IMR-90 (cell line): ENCODE results near the gene TLR10. TPM values are rescaled to one million over a fixed set of nuclear protein-coding genes. Genes with fewer than 3 reads are reported as not detected.

Experiments
- ATAC-seq: fragments of 200-7000 bp; cut with Tn5 transposase; 2 replicates; pipeline ENCODE4 v1.9.1; 2020; ENCODE audit warnings: low read depth, mild to moderate bottlenecking, moderate library complexity
- BruUV-seq: library from RNA; stranded (reverse); fragments of 400-500 nt; replicated peaks from 2 replicates; lab custom pipeline; 2021; lab: Mats Ljungman, UMichigan
- CTCF ChIA-PET: fragments of 300-600 bp; formaldehyde crosslinking; extraction: SDS; loops from one replicate; lab custom pipeline; 2021; ENCODE audit warnings: antibody characterized with exemption; lab: Yijun Ruan, JAX
- POLR2A ChIA-PET: fragments of 300-600 bp; sonication (Branson Sonifier 250); formaldehyde crosslinking; loops from one replicate; lab custom pipeline; 2022; ENCODE audit warnings: antibody characterized with exemption; ENCODE audit not compliant: unreplicated experiment; lab: Charles Lee
- DNase-seq: peaks from one replicate; pipeline ENCODE4 v3.0.0; 2013
- H2AFZ ChIP-seq: replicated peaks from 2 replicates; pipeline ENCODE3; 2013; ENCODE audit warnings: low read length, mild to moderate bottlenecking; ENCODE audit not compliant: poor library complexity
- H2AK5ac ChIP-seq: 2 replicates; pipeline ENCODE4 v1.6.1; 2013; ENCODE audit warnings: low read depth, low read length, inconsistent platforms
- H2AK9ac ChIP-seq: replicated peaks from 2 replicates; pipeline ENCODE3; 2013; ENCODE audit warnings: mild to moderate bottlenecking, low read depth, low read length, moderate library complexity; ENCODE audit not compliant: poor library complexity
- H2BK120ac ChIP-seq: 2 replicates; pipeline ENCODE4 v1.6.1; 2013; ENCODE audit warnings: low read depth, low read length, inconsistent platforms
- H2BK15ac ChIP-seq: 3 replicates; pipeline ENCODE4 v1.6.1; 2013; ENCODE audit warnings: low read depth, low read length, inconsistent platforms
- H2BK20ac ChIP-seq: 2 replicates; pipeline ENCODE4 v1.6.1; 2013; ENCODE audit warnings: low read depth, mild to moderate bottlenecking, inconsistent platforms, low read length, moderate library complexity
- H2BK5ac ChIP-seq: 2 replicates; pipeline ENCODE4 v1.6.1; 2013; ENCODE audit warnings: mild to moderate bottlenecking, low read depth, low read length, inconsistent platforms; ENCODE audit not compliant: poor library complexity, severe bottlenecking
- H3K14ac ChIP-seq: replicated peaks from 2 replicates; pipeline ENCODE4 v1.6.1; 2013; ENCODE audit warnings: low read depth, low read length, inconsistent platforms
- H3K18ac ChIP-seq: 2 replicates; pipeline ENCODE4 v1.6.1; 2013; ENCODE audit warnings: low read depth, low read length, control low read depth
- H3K23ac ChIP-seq: 2 replicates; pipeline ENCODE4 v1.6.1; 2013; ENCODE audit warnings: low read depth, low read length, inconsistent platforms
- H3K27ac ChIP-seq: 2 replicates; pipeline ENCODE4 v1.5.1; 2013; ENCODE audit warnings: mild to moderate bottlenecking, control low read depth, low read length; ENCODE audit not compliant: insufficient read depth
- H3K27me3 ChIP-seq: 2 replicates; pipeline ENCODE4 v1.6.1; 2013; ENCODE audit warnings: low read length; ENCODE audit not compliant: control insufficient read depth, insufficient read depth
- H3K36me3 ChIP-seq: 2 replicates; pipeline ENCODE4 v1.6.1; 2013; ENCODE audit warnings: low read length, mixed read lengths; ENCODE audit not compliant: control insufficient read depth, insufficient read depth
- H3K4ac ChIP-seq: 2 replicates; pipeline ENCODE4 v1.6.1; 2013; ENCODE audit warnings: low read depth, low read length, inconsistent platforms
- H3K4me1 ChIP-seq: 2 replicates; pipeline ENCODE4 v1.6.1; 2013; ENCODE audit warnings: low read length, mixed read lengths; ENCODE audit not compliant: control insufficient read depth, insufficient read depth
- H3K4me2 ChIP-seq: 2 replicates; pipeline ENCODE4 v1.6.1; 2013; ENCODE audit warnings: low read depth, mild to moderate bottlenecking, control low read depth, low read length, moderate library complexity
- H3K4me3 ChIP-seq: 2 replicates; pipeline ENCODE4 v1.5.1; 2013; ENCODE audit warnings: low read depth, mild to moderate bottlenecking, control low read depth, low read length, moderate library complexity; ENCODE audit not compliant: insufficient read depth
- H3K56ac ChIP-seq: 2 replicates; pipeline ENCODE4 v1.6.1; 2013; ENCODE audit warnings: low read length, inconsistent platforms; ENCODE audit not compliant: insufficient read depth; ENCODE audit errors: extremely low read depth
- H3K79me1 ChIP-seq, 2 experiments: 2 replicates each; pipeline ENCODE4 v1.6.1; 2013; ENCODE audit warnings: low read length in 2 of 2, inconsistent platforms in 1 of 2, low read depth in 1 of 2
- H3K9ac ChIP-seq: 2 replicates; pipeline ENCODE4 v1.6.1; 2013; ENCODE audit warnings: low read depth, low read length, control low read depth
- H3K9me1 ChIP-seq: 2 replicates; pipeline ENCODE4 v1.6.1; 2013; ENCODE audit warnings: low read length, inconsistent platforms; ENCODE audit not compliant: insufficient read depth
- H3K9me3 ChIP-seq: 2 replicates; pipeline ENCODE4 v1.6.1; 2013; ENCODE audit warnings: low read length; ENCODE audit not compliant: control insufficient read depth, insufficient read depth
- H4K20me1 ChIP-seq: 2 replicates; pipeline ENCODE4 v1.6.1; 2013; ENCODE audit warnings: low read length, inconsistent platforms; ENCODE audit not compliant: insufficient read depth
- H4K5ac ChIP-seq: 2 replicates; pipeline ENCODE4 v1.6.1; 2013; ENCODE audit warnings: mild to moderate bottlenecking, low read depth, low read length, control low read depth
- H4K8ac ChIP-seq, 2 experiments: 2 replicates each; pipeline ENCODE4 v1.6.1; 2013; ENCODE audit warnings: low read depth in 2 of 2, low read length in 2 of 2, control low read depth in 1 of 2, inconsistent platforms in 1 of 2
- H4K91ac ChIP-seq: 2 replicates; pipeline ENCODE4 v1.6.1; 2013; ENCODE audit warnings: low read depth, low read length, inconsistent platforms; ENCODE audit not compliant: insufficient read depth
- CEBPB ChIP-seq: IDR thresholded peaks from 2 replicates; pipeline ENCODE4 v1.6.1; 2012; ENCODE audit warnings: low read depth, low read length, improper control_type of control experiment
- CHD1 ChIP-seq: IDR thresholded peaks from 2 replicates; pipeline ENCODE4 v1.6.1; 2012; ENCODE audit warnings: low read depth, low read length, improper control_type of control experiment
- CTCF ChIP-seq: conservative IDR thresholded peaks from 2 replicates; pipeline ENCODE4 v1.5.1; 2012; ENCODE audit warnings: mild to moderate bottlenecking, low read depth, low read length, improper control_type of control experiment
- MAFK ChIP-seq: IDR thresholded peaks from 2 replicates; pipeline ENCODE4 v1.6.1; 2012; ENCODE audit warnings: low read depth, low read length, improper control_type of control experiment
- MAZ ChIP-seq: IDR thresholded peaks from 2 replicates; pipeline ENCODE4 v1.6.1; 2012; ENCODE audit warnings: low read depth, mild to moderate bottlenecking, low read length, improper control_type of control experiment, moderate library complexity, borderline replicate concordance
- MXI1 ChIP-seq: IDR thresholded peaks from 2 replicates; pipeline ENCODE4 v1.6.1; 2012; ENCODE audit warnings: low read depth, mild to moderate bottlenecking, low read length, moderate library complexity, borderline replicate concordance
- NFE2L2 ChIP-seq: fragments of 150-350 bp; IDR thresholded peaks from 2 replicates; pipeline ENCODE4 v1.6.1; 2016; ENCODE audit warnings: low read depth, mild to moderate bottlenecking, low read length
- POLR2A ChIP-seq: IDR thresholded peaks from 2 replicates; pipeline ENCODE4 v1.6.1; 2012; ENCODE audit warnings: mild to moderate bottlenecking, low read depth, low read length
- RAD21 ChIP-seq: IDR thresholded peaks from 2 replicates; pipeline ENCODE4 v1.6.1; 2012; ENCODE audit warnings: low read length, improper control_type of control experiment
- SMC3 ChIP-seq: fragments of 150-350 bp; IDR thresholded peaks from 2 replicates; pipeline ENCODE4 v1.6.1; 2016; ENCODE audit warnings: low read depth, mild to moderate bottlenecking, antibody characterized with exemption, low read length, moderate library complexity
- WGBS, 2 experiments: methylation state at CpG; one replicate each; pipeline versions ENCODE4 v1.1.5 to v1.1.7; 2013; ENCODE audit warnings: missing lambda C conversion rate in 2 of 2; ENCODE audit not compliant: insufficient read length in 1 of 2; ENCODE audit errors: extremely low coverage in 2 of 2; 5-methylcytosine and 5-hydroxymethylcytosine counted together
- dilution Hi-C: fragments of 300-500 bp; cut with HindIII; formaldehyde crosslinking; loops from one replicate; pipeline ENCODE4 v1.14.3; 2018; ENCODE audit warnings: low sequenced_read_pairs; ENCODE audit not compliant: unreplicated experiment
- in situ Hi-C: fragments of 300-500 bp; cut with MboI; formaldehyde crosslinking; loops from 3 replicates; pipeline ENCODE4 v1.14.3; 2019; ENCODE audit warnings: low sequenced_read_pairs, inconsistent platforms, mixed read lengths
- intact Hi-C: fragments of 100-400 bp; cut with micrococcal nuclease; formaldehyde crosslinking; loops from 2 replicates; pipeline ENCODE4 v1.10.0; 2022
- polyA plus RNA-seq, 3 experiments: library from polyadenylated mRNA; depleted of rRNA; stranded (reverse); fragments of >200 nt; gene quantifications; 2 replicates each; pipeline ENCODE4 v1.2.3, GENCODE V29; 2012; ENCODE audit warnings: low replicate concordance in 1 of 3
- total RNA-seq: library from RNA; depleted of rRNA; stranded (reverse); fragments of >200 nt; gene quantifications from 2 replicates; pipeline ENCODE4 v1.2.3, GENCODE V29; 2012

The TLR10 gene
- total and polyA plus RNA-seq, 2 of the 4 experiments (the other 2 are of a cell fraction), result not detected

DNA sequence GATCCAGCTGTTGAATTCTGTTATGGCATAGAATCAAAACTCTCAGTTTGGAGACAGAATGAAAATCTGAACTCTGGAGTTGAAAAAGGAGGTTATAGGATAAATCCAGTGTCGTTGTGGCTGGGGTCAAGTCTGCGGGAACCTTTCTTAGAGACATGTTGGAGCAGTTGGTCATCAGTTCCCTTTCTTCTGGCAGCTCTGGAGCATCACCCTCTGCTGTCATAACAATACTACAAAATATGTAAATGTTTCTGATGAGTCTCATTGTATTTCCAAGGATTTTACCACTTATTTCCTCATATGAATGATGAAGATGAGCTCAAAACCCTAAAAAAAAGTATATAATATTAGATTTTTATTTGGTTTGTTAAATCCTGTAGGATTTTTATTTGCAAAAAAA, 7.5 kb downstream of the TLR10 start:
- no peak overlapping the region for H3K18ac ChIP-seq

More for the DNA sequence above, 7.5 kb downstream of the TLR10 start:
- Histone ChIP-seq H3K36me3 (no peaks in the 10 kb centered on the region), H2AFZ (no peak overlapping the region), H4K20me1 (no peaks in the 10 kb centered on the region), H2BK20ac (no peak overlapping the region), H3K9ac (no peak overlapping the region), H3K27ac (no peak overlapping the region), H2BK5ac (no peak overlapping the region), H2AK9ac (no peak overlapping the region), H3K23ac (no peak overlapping the region), H3K9me3 (no peaks in the 10 kb centered on the region), H3K56ac (no peak overlapping the region), H3K4me3 (no peak overlapping the region), H2BK15ac (no peak overlapping the region), H4K8ac (no peak overlapping the region), H3K4ac (no peak overlapping the region), H3K4me1 (no peaks in the 10 kb centered on the region), H4K5ac (no peak overlapping the region), H3K14ac (no peak overlapping the region), H3K4me2 (no peak overlapping the region), H3K79me1 (no peaks in the 10 kb centered on the region), H2AK5ac (no peak overlapping the region), H3K27me3 (peaks cover 7% of the 10 kb centered on the region), H3K9me1 (no peaks in the 10 kb centered on the region), H4K91ac (no peak overlapping the region), H2BK120ac (no peak overlapping the region)
- CTCF ChIA-PET, result interaction anchor here (0.8 kb wide), 1 partner anchor 9 kb away, joined by 3 read pairs; no protein-coding TSS in a partner anchor
- ATAC-seq (no peak), DNase-seq (no peak)
- BruUV-seq, result no TSS peak
- TF ChIP-seq MAFK (no peak), POLR2A (no peak), CTCF (no peak), NFE2L2 (no peak), SMC3 (no peak), CHD1 (no peak), RAD21 (no peak), MXI1 (no peak), CEBPB (no peak), MAZ (no peak)
- intact Hi-C loops, result no loop called here
- in situ Hi-C loops, result no loop called here
- POLR2A ChIA-PET, result no interaction called here
- no CpG with 5 or more reads among the region's 2 CpGs for WGBS, 2 experiments
- dilution Hi-C loops, result no loop called here
